Effector CD4-positive, alpha-beta T cell (primary cell): ENCODE measurements around the gene MEGF9.

Source experiments
- DNase-seq: peaks from one replicate; pipeline ENCODE4 v3.0.0-alpha.2; 2020

Gene MEGF9

DNA sequence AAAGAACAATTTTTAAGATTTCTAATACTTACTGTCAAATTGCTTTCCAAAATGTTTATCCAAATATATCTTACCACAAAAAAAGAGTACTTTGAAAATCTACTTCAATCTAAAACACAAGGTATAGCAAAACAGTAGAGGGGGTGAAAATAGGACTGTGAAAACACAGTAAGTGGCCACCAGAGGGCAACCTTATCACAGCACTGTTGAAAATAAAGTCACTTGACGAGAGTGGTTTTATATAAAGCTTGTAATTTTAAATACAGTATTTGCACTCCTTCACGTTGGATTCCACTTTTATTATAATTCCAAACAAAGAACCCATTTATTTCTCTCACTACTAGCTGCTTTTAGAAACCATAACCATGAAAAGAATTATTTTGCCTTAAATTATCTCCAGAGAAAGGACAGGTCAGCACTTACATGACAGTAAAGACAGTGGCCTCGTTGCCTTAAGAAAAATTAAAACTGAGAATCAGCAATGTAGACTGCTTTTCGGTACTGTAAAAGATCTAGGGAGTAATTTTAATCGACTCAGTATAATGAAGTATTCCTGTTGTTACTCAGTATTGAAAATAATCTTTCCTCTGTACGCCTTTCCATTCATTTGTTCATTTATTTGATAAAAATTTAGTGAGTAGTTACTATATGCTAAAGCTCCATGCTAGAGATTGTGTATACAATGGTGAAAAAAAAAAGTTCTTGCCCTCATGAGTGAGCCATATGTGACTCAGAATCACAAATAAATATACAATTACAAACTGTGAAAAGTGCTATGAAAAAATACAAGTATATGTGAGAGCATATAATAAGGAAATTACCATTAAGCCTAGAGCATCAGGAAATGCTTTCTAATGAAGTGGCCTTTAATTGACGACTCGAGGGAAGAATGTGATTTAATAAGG, 94.3 kb downstream of the MEGF9 start:
- peak; percentile 35 for DNase-seq

DNA sequence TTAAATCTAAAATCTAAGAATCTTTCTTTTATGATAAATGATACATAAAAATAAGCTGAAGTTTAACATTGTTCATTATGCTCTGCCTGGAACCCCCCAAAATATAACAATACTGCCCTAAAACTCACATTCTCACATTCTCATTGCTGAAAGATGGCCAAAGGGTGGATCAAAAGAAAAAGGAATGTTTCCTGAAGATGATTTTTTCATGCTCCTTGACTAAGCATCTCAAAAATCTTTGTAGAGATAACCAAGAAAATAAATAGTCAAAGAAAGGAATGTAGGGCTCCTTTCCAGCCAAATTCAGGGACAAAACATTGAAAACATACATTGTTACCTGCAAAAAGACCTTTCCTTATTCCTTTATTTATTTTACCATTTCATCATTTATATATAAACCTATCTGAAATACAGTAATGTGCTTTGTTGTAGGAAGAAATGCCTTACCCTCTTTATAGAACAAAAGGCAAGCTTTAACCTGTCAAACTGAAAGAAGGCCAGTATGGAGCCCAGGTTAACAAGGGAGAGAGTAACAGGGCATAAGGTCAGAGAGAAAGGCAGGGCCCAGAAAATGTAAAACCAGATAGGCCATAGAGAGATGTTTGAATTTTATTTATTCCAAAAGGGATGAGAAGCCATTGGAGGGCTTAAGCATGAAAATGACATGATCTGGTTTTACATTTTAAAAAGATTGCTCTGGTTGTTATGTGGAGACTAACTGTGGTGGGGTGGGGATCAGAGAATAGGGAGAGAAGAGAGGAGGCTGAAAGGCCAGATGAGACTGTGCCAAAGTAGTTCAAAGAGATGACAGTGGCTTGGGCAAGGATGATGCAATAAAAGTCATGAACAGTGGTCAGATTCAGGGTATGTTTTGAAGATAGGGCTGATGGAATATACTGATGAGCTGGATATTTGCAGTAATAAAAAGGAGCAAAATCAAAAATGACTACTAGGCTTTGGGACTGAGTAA, 97.0 kb downstream of the MEGF9 start:
- DNase-seq = no peak

GRCh38 chr9:120612218-120612617, 102.1 kb downstream of the MEGF9 start:
- DNase-seq = no peak

GRCh38 chr9:120611690-120612068, 102.6 kb downstream of the MEGF9 start:
- DNase-seq = no peak

DNA sequence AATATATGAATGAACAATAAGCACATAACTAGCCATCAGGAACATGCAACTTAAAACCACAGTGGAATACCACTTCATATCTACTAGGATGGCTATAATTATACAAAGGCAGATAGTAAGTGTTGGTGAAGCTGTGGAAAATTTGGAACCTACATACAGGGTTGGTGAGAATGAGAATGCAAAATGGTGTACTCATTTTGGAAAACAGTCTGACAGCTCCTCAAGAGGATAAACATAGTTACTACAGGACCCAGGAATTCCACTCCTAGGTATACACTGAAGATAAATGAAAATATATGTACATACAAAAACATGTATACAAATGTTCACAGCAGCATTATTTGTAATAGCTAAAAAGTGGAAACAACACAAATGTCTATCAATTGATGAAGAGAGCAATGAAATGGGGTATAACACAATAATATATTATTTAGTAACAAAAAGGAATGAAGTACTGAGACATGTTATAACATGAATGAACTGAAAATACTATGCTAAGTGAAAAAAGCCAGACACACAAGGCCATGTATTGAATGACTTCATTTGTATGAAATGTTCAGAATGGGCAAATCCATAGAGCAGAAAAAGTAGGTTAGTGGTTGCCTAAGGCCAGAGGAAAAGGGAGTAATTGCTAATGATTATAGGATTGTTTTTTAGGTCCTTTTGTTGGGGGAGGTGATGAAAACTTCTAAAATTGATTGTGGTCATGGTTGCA, 103.1 kb downstream of the MEGF9 start:
- no peak for DNase-seq

- no peak for DNase-seq
Observed at GRCh38 chr9:120609636-120610035, 104.6 kb downstream of the MEGF9 start.

DNA sequence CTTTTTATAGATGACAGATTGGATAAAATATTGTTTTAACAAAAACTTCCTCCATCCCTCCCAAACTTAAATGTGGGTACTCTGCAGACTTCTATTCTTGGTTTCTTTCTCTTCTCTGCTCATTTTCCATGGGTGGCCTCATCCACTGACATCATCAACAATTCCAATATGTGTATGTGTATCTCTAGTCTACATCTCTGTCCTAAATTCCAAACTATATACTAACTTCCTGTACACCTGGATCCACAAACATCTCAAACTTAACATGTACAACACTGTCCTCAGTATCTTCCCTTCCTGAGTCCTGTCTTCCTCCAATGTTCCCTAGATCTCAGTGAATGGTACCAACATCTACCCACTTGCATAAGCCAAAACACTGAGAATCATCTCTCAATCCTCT, 105.8 kb downstream of the MEGF9 start:
- no peak for DNase-seq

- no peak for DNase-seq
Observed at GRCh38 chr9:120603591-120603990, 110.7 kb downstream of the MEGF9 start.

- DNase-seq = no peak
Observed at GRCh38 chr9:120603010-120603409, 111.3 kb downstream of the MEGF9 start.

DNA sequence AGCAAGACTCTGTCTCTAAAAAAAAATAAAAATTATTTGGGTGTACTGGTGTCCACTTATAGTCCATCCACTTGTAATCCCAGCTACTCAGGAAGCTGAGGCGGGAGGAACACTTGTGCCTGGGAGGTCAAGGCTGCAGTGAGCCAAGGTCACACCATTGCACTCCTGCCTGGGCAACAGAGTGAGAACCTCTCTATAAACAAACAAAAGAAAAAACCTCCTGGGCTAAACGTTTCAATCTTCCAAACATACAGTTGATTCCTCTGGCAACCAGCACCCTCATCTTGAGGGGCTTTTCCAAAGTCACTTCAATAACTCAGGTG, 120.4 kb downstream of the MEGF9 start:
- DNase-seq = no peak

GRCh38 chr9:120593250-120593954, 120.9 kb downstream of the MEGF9 start:
- DNase-seq = no peak

DNA sequence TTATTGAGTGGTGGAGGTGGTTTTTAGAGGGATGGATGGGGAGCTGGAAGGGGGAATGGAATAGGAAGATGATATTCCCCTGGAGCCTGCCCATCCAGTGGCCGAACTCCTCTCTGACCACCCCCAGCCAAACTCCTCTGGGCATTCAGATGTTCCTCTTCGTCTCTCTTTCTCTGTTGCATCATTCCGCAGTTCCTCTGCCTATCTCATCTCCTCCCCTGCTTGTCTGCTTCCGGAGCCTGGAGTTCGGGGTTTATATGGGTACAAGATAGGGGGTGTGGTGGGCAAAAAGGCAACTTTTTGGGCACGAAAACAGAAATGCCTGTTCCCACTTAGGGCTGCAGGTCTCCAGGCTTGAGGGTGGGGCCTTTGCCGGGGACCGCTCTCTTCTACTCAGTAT, 122.1 kb downstream of the MEGF9 start:
- no peak for DNase-seq

GRCh38 chr9:120587328-120587727, 126.9 kb downstream of the MEGF9 start:
- DNase-seq = no peak

DNA sequence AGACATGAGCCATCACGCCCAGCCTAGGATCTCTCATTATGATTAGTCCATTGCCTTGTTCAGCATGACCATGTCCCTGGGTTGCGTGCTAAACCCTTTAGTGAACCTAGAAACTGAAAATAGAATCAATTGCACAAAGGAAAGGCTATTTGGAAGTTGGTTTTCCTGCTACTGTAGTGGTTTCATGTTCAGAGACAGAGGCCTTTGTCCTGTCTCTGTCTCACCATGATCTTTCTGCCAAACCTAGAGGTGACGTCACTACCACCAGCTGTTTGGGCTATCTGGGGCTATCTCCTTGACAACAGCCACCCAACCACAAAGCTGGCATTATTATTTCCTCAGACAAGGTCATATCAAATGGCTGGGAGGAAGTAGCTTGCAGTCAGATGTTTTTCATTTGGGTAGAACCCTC, 130.3 kb downstream of the MEGF9 start:
- DNase-seq = peak; percentile 6

DNA sequence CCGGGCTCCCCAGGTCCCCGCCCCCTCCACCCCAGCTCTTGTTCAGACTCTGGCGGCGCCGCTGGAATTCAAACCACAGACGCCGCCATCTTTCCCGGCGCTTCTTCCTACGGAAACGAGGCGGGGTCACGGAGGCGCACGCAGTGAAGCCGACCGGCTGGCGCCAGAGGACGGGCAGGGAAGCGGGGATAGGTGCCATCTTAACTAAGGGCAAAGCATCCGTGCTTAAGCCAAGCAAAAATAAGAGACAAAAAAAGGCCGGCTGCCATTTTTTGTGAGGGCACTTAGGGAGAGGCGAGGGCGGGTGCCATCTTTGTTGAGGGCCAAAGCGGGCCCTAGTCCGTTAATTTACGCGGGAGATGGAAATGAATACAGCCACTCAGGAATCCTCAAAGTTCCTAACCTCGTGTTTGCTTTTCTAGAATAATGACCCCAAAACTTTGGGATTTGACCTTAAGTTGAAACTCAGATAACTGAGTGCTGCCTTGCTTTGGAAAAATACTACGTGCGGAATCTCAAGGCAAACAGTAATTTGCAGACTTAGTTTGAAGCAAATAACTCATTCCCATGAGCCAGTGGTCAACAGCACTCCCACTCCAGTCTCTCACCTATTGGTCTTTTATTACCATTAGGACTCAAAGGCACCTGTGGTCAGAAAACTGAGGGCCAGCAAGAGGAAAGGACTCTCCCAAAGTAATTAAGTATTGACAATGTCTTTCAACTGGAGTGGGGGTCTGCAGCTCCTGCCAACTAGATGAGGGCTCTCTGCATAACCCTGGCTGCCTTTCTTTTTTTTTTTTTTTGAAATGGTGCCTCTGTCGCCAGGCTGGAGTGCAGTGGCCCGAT, 134.0 kb downstream of the MEGF9 start, which contains the start of gene CDK5RAP2:
TSS of gene CDK5RAP2 (minus strand) at position 117 of the 846 bp plus-strand sequence. CDS start 189 bp downstream, outside the sequence.
- peak; percentile 90 for DNase-seq

GRCh38 chr9:120579139-120580050, 134.9 kb downstream of the MEGF9 start:
- DNase-seq = no peak

- DNase-seq = no peak
Observed at GRCh38 chr9:120574473-120574872, 139.8 kb downstream of the MEGF9 start.

GRCh38 chr9:120572472-120572871, 141.8 kb downstream of the MEGF9 start:
- DNase-seq = no peak

- DNase-seq = no peak
Observed at GRCh38 chr9:120571443-120572257, 142.6 kb downstream of the MEGF9 start.
